ENCODE results near the gene EQTN.

- TF ChIP-seq, protein P1, sequence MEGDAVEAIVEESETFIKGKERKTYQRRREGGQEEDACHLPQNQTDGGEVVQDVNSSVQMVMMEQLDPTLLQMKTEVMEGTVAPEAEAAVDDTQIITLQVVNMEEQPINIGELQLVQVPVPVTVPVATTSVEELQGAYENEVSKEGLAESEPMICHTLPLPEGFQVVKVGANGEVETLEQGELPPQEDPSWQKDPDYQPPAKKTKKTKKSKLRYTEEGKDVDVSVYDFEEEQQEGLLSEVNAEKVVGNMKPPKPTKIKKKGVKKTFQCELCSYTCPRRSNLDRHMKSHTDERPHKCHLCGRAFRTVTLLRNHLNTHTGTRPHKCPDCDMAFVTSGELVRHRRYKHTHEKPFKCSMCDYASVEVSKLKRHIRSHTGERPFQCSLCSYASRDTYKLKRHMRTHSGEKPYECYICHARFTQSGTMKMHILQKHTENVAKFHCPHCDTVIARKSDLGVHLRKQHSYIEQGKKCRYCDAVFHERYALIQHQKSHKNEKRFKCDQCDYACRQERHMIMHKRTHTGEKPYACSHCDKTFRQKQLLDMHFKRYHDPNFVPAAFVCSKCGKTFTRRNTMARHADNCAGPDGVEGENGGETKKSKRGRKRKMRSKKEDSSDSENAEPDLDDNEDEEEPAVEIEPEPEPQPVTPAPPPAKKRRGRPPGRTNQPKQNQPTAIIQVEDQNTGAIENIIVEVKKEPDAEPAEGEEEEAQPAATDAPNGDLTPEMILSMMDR (IDR thresholded peaks at IDR 0.05; ENCODE audit: control extremely low read depth in 1 of 3, insufficient read depth in 1 of 3, low read depth in 1 of 3, low read length in 3 of 3): no peak
- TF ChIP-seq, protein P2, sequence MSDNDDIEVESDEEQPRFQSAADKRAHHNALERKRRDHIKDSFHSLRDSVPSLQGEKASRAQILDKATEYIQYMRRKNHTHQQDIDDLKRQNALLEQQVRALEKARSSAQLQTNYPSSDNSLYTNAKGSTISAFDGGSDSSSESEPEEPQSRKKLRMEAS (IDR thresholded peaks at IDR 0.05): no peak
- TF ChIP-seq TAF1 (IDR thresholded peaks at IDR 0.05; ENCODE audit: low read depth, low read length): no peak
- no peak for TF ChIP-seq POLR2AphosphoS5 (IDR thresholded peaks at IDR 0.05; ENCODE audit: low read depth, low read length)
- no peak for TF ChIP-seq RAD21 (IDR thresholded peaks at IDR 0.05 in 1 of 2, conservative IDR thresholded peaks at IDR 0.05 in 1 of 2; ENCODE audit: low read depth in 2 of 2, low read length in 2 of 2)
- TF ChIP-seq HDAC6 (IDR thresholded peaks at IDR 0.05; ENCODE audit: low read depth, low read length): no peak
- TF ChIP-seq POLR2A (IDR thresholded peaks at IDR 0.05; ENCODE audit: control extremely low read depth in 1 of 2, low read depth in 2 of 2, low read length in 2 of 2): no peak
- no peak for TF ChIP-seq BCL11A (IDR thresholded peaks at IDR 0.05; ENCODE audit: low read depth in 2 of 2, low read length in 2 of 2)
- no peak for TF ChIP-seq JUN (IDR thresholded peaks at IDR 0.05; ENCODE audit: low read depth, low read length)
- TF ChIP-seq, protein P3, sequence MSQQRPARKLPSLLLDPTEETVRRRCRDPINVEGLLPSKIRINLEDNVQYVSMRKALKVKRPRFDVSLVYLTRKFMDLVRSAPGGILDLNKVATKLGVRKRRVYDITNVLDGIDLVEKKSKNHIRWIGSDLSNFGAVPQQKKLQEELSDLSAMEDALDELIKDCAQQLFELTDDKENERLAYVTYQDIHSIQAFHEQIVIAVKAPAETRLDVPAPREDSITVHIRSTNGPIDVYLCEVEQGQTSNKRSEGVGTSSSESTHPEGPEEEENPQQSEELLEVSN (IDR thresholded peaks at IDR 0.05): no peak
- no peak for TF ChIP-seq TEAD4 (IDR thresholded peaks at IDR 0.05; ENCODE audit: low read depth, low read length)
Measured at GRCh38 chr9:27344776-27345175, 47.8 kb upstream of the EQTN start.

All from H1 (cell line).